ENCODE data around the gene PTPRU.

The PTPRU gene

DNA sequence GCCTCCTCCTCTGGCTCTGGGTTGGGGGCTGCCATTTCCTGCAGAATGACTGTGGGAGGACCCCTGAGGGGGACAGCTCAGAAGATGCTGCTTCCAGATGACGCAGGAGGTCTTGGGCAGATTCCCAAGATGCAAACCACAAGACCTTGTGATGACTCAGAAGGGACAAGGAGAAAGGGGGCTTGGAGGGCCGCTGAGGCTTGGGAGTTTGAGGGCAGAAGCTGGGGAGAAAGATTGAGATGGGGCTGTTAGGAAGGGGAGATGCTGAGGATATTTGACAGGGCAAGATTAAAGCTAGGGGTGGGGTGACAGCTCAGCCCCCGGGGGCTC lies 7.5 kb downstream of the PTPRU start:
- no peak for DNase-seq

DNA sequence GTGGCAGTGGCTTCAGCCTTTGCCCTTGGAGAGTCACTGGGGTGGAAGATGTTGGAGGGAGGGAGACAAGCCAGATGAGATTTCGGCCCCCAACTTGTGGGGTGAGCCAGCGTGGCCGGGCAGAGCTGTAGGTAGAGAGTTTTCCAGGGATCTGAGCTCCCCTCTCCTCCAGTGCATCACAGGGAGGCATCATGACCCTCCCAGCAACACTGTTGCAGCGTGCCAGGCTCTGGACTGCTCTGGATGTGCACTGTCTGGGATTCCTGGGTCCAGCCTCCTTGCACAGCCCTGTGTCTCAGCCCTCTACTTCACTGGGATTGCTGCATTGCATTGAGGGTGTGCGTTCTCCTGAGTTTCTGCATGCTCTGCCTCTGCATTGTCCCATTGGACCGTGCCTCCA lies 8.9 kb downstream of the PTPRU start:
- no peak for DNase-seq

DNA sequence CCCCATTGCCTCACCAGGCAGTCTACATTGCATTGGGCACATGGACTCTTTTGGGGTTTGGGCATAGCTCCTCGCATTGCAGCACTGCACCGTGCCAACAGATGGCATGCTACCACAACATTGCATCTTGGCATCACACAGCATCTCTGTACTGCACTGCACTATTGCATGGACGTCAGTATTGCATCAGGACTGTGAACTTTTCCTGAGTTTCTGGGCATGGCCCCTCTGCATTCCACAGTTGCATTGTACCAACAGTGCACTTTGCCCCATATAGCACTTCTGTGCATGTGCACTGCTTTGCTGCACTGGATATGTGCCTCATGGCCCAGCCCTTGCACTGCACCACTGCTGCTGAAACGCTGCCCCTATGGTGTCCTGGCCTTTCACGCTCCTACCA lies 9.6 kb downstream of the PTPRU start:
- DNase-seq: peak in 22 of 56 donors; percentile 2 to 61 (median 22)

DNA sequence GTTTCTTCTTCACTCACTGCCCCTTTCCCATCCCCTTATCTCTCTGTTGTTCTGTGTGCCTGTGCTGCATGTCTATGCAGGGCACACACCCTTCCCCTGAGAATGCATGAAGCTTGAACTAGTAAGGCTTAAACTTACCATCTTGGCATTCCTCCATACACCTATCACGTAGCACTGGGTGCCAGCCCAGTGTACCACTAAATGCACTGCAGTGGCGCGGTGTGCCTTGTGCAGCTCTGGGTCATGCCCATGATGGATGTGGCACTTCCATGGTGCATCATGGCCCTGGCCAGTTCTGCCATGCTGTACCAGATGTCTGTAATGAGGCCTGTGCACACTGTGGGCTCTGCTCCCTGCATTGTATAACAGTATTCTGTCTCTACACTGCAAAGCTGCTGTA lies 10.7 kb downstream of the PTPRU start:
- no peak for DNase-seq

DNA sequence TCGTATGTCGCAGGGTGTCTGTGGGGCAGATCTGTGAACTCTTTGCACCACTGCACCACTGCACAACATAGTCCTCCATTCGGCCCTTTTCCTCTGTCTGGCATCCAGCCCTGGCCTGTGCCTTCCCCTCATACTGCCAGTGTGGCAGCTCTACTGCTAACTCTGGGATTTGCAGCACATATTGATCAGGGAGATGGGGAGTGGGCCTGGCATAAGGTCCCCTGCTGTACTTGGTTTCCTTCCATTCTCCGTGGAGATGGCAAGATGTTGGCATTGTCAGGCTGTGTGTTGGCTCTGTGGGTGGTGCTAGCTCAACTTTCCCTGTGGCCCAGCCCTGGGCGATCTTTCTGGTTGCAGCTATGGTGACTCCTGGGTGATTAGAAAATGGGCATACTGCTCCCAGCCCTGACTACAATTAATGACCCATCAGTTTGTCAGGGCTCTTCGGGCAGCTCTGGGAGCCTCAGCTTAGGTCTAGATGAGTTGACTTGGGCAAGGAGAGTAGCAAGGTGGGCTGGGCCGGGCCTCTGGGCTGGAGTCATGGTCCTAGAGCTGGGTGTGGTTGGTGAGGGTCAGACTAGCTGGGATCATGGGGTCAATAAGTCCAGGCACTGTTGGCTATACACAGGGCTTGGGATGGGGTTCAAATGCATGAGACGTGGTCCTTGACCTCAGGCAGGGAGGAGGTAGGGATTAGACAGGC lies 11.4 kb downstream of the PTPRU start:
- DNase-seq: no peak

DNA sequence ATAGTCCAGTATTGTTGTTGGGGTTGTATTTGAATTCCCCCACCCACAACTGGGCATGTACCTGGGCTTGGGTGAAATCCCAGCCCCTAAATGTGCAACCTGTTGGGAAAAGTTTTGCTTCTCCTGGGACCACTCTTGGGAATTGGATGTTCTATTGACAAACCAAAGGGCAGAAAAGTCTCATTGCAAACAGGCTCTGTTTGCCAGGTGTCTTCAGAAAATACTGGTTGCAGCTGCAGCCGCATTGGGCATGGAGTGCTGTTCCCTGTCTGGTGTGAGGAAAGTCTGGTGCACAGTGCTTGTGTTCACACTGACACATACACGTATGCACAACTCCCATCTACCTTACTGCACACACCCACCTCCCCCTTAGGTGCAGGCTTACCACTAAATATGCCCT lies 12.1 kb downstream of the PTPRU start:
- DNase-seq: no peak

DNA sequence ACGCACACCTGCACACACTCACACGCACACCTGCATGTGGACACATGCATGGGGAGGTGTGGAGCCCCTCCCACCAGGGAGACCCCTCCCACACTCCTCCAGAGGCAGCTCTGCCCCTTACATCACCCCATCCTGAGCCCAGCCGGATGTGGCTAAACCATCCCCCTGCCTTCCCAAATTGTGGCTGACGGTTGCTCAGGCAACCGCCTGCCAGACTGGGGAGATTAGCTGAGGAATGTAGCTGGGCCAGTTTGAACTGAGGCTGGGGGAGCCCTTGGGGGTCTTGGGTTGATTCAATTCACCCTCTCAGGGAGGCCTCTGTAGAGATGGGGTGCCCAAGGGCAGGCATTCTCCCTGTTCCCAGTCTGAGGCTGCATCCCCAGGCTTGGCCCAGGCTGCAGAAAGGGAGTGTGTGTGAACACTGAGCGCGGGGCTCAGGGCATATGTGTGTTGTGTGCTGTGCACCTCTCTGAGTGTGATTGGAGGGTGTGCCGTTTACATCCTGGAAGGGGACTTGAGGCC lies 12.9 kb downstream of the PTPRU start:
- no peak for DNase-seq

DNA sequence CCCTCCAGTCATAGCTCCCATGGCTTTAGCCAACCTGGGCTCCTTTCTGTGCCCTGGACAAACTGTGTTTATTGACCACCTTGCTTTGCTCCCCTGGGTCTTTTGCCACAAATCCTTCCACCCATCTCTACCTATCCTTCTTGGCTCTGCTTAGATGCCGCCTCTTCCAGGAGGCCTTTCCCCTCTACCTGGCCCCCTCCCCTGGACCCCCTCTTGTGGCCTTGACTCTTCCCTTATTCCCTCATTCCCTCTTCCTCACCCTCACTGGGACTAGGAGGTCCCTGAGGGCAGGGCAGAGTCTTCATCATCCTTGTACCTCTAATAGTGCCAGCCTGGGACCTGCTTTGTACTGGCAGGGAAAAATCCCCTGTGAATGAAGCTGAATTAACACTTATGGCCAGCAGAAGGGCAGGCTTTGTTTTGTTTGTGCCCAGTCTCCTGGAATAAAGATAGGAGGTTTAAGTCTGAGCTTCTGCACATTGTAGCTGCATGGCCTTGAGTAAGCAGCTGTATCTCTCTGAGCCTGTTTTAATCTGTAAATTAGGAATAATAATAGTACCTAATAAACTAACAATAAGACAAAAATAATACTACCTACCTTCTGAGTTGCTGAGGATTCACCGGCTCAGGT lies 13.7 kb downstream of the PTPRU start:
- DNase-seq: no peak

DNA sequence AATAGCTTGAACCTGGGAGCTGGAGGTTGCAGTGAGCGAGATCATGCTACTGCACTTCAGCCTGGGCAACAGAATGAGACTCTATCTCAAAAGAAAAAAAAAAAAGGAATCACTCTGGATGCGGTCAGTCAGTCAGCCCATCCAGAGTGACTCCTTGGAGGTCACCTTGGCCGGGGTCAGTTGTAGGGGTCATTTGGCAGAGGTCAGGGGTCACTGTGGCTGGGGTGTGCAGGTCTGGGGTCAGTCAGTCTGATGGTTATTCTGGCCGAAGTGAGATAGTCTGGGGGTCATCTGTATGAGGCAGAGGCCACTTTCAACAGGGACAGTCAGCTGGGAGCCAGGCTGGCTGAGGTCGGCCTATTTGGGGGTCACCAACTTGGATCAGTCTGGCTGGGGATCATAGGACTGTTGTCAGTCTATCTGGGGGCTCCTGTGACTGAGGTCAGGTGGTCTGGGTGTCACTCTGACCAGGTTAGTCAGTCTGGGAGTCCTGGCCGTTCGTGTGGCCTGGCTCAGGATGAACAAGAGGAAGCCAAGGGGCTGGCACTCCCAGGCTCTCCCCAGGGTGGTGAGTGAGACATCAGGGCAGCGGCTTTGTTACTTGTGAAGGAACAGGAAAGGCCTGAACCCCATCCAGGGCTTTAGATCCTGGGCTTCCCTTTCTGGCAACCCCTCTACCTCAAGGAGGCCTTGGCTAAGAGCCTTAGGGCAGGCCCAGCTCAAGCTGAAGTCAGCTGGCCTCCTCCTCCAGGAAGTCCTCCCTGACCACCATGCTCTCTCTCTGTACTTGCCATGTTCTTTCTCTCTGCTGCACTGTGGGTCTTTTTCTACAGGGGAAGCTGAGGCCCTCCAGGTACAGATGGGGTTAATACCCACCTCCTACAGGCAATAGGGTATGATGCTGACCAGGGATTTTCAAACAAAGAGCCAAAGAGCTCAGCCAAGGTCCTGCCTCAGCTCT lies 15.1 kb downstream of the PTPRU start:
- DNase-seq: no peak

DNA sequence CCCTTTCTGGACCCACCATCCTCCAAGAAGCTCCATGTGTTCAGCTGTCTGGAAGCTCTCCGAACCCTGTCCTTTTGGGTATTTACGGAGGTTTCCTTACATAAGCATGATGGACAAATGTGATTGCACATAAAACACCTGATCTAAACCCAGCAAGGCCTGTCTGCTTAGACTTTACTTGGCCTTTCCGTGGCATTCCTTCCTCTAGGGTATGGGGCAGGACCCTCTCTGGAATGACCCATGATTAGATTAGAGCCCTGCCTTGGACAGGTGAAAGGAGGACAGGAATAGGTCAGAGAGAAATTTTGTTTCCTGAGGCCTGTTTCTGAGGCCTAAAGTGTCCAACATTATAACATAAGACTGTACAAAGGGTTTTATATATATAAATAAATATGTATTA lies 16.9 kb downstream of the PTPRU start:
- no peak for DNase-seq

DNA sequence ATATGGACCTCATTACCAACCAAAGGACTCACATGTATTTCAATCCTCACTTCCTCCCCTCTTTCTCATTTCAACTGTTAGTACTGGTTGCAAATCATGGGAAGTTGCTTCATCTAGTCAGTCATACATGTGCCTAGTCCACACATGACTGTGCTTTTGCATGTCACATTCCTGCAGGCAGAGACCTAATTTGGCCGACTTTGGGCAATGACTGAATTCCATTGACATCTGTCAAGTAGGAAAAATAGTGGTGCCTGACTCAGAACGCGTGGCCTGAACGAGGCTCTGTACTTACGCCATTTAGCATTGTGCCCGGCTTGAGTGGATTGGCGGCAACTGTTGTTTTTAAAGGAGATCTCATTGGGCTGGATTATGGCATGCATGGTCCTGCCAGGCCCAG lies 18.0 kb downstream of the PTPRU start:
- DNase-seq: no peak

DNA sequence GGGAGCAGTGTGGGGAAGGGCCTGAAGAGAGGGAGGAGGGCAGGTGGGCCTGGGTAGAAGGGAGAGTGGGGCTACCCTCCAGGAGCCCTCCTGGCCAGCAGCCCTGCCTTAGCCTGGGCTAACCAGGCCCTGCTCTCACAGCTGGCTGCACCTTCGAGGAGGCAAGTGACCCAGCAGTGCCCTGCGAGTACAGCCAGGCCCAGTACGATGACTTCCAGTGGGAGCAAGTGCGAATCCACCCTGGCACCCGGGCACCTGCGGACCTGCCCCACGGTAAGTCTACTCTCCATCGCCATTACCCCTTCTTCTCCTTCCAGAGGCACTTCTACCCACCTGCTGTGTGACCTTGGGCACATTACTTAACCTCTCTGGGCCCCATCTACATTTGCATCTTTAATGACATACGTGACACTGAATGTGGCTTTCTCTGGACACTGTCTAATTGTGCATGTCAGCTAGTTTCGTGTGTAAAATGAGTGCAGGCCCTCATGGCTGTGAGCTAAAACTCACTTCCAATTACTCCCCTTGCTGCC lies 18.9 kb downstream of the PTPRU start:
- DNase-seq: no peak

DNA sequence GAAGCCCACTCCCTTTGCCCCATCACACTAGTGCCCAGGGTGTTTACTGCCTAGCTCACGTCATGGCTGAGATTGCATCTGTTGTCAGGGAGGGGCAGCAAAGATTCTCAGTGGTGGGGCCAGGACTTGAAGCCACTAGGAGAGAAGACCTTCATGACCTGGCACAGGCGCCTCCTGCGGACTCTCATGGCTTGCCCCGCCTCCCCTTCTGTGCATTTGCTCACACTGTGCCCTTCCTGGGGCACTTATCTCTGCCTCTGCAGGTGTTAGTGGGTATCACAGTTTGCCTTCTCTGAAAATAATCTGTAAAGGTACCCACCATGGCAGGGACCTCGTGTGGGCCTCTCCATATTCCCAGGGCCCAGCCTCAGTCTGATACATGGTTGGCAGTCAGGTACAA lies 20.1 kb downstream of the PTPRU start:
- DNase-seq: no peak

DNA sequence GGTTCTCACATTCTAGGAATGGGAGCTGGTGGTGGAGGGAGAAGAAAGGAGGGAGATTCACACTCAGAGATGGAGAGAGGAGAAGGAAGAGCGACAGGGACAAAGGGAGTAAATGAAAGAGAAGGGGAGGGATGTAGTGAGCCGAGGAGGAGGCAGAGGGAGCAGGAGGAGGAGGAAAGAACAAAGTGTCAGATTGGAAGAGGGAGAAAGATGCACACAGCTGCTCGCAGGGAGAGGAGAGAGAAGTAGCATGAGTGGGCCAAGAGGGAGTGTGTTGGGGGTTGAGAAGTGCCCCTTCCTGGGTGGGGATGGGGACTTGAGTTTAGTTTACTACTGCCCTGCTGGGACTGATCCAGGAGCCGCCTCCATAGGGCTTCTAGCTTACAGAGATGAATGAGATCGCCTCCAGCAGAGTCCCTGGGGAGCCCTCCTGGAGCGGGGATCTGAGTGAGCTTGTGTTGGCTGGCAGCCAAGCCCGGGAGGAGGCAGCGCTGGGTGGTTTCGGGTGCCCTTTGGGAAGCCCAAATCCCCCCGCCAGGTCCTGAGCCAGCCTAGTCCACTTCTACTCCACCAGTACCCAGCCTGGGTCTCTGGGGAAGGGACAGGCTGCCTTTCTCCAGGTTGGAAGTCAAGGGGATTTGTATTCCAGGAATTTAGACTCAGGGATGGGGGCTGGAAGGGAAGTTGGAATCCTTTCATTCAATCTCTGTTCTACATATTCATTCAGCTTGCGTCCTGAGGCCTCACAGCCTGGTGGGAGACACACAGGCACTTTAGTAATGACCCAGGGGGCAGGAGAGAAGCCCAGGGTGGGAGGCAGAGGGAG lies 20.9 kb downstream of the PTPRU start:
- peak in 3 of 56 donors; percentile 11 to 21 (median 20) for DNase-seq

DNA sequence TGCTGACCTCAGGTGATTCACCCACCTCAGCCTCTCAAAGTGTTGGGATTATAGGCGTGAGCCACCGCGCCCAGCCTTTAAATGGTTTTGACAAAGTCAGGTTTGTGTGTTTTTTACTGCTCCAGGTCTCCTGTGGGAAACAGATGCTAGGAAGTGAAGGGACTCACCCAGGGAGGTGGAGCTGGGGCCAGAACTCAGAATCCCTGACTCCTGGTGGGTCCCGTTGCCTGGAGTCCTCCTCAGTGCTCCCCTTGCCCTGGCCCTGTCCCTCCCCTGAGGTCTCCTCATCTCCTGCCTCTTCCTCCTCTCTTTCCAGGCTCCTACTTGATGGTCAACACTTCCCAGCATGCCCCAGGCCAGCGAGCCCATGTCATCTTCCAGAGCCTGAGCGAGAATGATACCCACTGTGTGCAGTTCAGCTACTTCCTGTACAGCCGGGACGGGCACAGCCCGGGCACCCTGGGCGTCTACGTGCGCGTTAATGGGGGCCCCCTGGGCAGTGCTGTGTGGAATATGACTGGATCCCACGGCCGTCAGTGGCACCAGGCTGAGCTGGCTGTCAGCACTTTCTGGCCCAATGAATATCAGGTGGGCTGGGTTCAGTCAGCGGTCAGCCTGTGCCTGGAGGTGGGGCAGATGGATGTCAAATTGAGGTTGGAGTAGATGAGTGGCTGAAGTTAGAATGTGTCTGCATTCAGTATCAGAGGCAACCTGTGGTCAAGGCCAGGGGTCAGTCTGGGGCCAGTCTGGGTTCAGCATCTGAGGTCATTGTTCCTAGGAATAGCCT lies 22.1 kb downstream of the PTPRU start:
- no peak for DNase-seq

DNA sequence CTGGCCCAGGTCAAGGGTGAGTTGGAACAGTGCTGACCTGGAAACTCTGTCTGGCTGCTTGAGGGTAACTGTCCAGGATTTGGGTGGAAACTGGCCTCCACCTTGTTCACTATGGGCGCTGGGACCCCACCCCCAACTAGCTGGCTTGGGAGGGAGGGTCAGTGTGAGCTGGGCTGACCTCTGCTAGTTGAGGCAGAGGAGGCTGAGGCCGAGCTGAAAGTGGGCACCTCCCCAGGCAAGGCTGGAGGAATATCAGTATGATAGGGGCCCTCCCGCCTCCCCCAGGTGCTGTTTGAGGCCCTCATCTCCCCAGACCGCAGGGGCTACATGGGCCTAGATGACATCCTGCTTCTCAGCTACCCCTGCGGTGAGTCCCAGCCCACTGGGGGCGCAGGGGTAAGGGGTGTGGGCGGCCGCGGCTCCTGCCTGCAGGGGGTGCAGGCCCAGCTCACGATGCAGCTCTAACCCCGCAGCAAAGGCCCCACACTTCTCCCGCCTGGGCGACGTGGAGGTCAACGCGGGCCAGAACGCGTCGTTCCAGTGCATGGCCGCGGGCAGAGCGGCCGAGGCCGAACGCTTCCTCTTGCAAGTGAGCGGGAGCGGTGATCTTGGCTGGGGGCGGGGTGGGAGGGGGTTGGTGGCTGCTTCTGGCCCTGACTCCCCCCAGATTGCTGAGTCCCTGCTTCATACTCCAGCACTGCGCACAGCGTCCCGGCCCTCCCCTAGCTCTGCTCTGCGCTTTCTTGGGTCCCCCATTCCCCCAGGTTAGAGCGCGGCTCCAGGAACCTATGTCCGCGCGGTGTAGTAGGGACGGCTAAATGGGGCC lies 22.9 kb downstream of the PTPRU start:
- no peak for DNase-seq

DNA sequence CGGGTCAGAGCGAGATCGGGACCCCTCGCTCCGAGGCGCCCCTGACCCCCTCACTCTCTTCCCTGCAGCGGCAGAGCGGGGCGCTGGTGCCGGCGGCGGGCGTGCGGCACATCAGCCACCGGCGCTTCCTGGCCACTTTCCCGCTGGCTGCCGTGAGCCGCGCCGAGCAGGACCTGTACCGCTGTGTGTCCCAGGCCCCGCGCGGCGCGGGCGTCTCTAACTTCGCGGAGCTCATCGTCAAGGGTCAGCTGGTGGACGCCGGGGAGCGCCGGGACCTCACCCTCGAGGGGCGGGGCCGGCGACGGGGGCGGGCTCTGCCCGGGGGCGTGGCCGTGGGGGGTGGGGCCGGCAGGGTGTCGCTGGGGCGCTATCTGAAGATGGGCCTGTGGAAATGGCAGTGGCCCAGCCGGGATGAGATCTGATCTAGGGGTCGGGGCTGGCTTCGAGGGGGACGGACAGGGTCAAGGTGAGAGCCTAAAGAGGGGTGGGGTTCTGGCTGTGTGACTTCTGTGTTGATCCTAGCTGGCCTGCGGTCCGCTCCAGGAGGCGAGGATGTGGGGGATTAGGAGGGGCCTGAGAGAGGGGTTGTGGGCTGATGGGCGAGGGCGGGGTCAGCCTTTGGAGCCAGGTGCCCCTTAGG lies 23.6 kb downstream of the PTPRU start:
- DNase-seq: peak in 14 of 56 donors; percentile 13 to 65 (median 26)

DNA sequence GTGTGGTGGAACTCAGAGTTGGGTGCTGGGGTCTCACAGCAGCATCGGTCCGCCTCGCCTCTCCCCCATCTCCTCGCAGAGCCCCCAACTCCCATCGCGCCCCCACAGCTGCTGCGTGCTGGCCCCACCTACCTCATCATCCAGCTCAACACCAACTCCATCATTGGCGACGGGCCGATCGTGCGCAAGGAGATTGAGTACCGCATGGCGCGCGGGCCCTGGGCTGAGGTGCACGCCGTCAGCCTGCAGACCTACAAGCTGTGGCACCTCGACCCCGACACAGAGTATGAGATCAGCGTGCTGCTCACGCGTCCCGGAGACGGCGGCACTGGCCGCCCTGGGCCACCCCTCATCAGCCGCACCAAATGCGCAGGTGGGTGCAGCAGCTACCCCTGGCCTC lies 24.2 kb downstream of the PTPRU start:
- DNase-seq: no peak

All from nucleus accumbens (tissue), 56 donors.